Measurements from ENCODE around the gene POLR2H.

POLR2H gene

GRCh38 chr3:184316792-184317191 is 44.7 kb upstream of the POLR2H start:
- CTCF ChIA-PET: interaction anchor here (1.2 to 1.9 kb wide), 2 partner anchors 10 to 16 kb away, joined by 3 to 6 read pairs; no protein-coding TSS in a partner anchor
- POLR2A ChIA-PET: interaction anchor here (0.9 kb wide), 1 partner anchor 140 kb away, joined by 3 read pairs; no protein-coding TSS in a partner anchor
- TF ChIP-seq CTCF (IDR thresholded peaks at IDR 0.05; ENCODE audit: insufficient read depth, low read length, missing control alignments): no peak
- DNase-seq (ENCODE audit: low read depth, low spot score): no peak
- peak overlapping the region; percentile 90 for H3K4me3 ChIP-seq (ENCODE audit: low read depth, low read length)

GRCh38 chr3:184317201-184317600 is 44.3 kb upstream of the POLR2H start:
- POLR2A ChIA-PET: interaction anchor here (0.9 kb wide), 1 partner anchor 141 kb away, joined by 3 read pairs; no protein-coding TSS in a partner anchor
- H3K4me3 ChIP-seq (ENCODE audit: low read depth, low read length): peak overlapping the region; percentile 90
- no peak for DNase-seq (ENCODE audit: low read depth, low spot score)
- no peak for TF ChIP-seq CTCF (IDR thresholded peaks at IDR 0.05; ENCODE audit: insufficient read depth, low read length, missing control alignments)
- CTCF ChIA-PET: interaction anchor here (1.2 to 1.9 kb wide), 2 partner anchors 11 to 17 kb away, joined by 3 to 6 read pairs; no protein-coding TSS in a partner anchor

GRCh38 chr3:184320104-184320445 is 41.4 kb upstream of the POLR2H start:
- POLR2A ChIA-PET: interaction anchor here (0.9 to 1.4 kb wide), 6 partner anchors 9 to 49 kb away, joined by 3 to 5 read pairs (median 3); no protein-coding TSS in a partner anchor
- DNase-seq (ENCODE audit: low read depth, low spot score): peak; percentile 78
- no peak for TF ChIP-seq CTCF (IDR thresholded peaks at IDR 0.05; ENCODE audit: insufficient read depth, low read length, missing control alignments)
- H3K4me3 ChIP-seq (ENCODE audit: low read depth, low read length): peak overlapping the region; percentile 33
- CTCF ChIA-PET: interaction anchor here (0.6 to 1.5 kb wide), 3 partner anchors 11 to 17 kb away, joined by 3 to 5 read pairs (median 4); no protein-coding TSS in a partner anchor

GRCh38 chr3:184321666-184322065 is 39.8 kb upstream of the POLR2H start:
- POLR2A ChIA-PET: interaction anchor here (1.6 kb wide), 1 partner anchor 15 kb away, joined by 5 read pairs; the partner anchor contains the start of gene FAM131A
- no peak for DNase-seq (ENCODE audit: low read depth, low spot score)
- CTCF ChIA-PET: interaction anchor here (0.6 to 0.8 kb wide), 2 partner anchors 9 to 15 kb away, joined by 3 read pairs; partner anchors contain the start of gene FAM131A
- no peak overlapping the region for H3K4me3 ChIP-seq (ENCODE audit: low read depth, low read length)
- TF ChIP-seq CTCF (IDR thresholded peaks at IDR 0.05; ENCODE audit: insufficient read depth, low read length, missing control alignments): no peak

- DNase-seq (ENCODE audit: low read depth, low spot score): no peak
- ChIA-PET CTCF (no interaction called here), POLR2A (no interaction called here)
- TF ChIP-seq CTCF (IDR thresholded peaks at IDR 0.05; ENCODE audit: insufficient read depth, low read length, missing control alignments): no peak
- H3K4me3 ChIP-seq (ENCODE audit: low read depth, low read length): no peak overlapping the region
Measured at GRCh38 chr3:184322731-184323487, 38.6 kb upstream of the POLR2H start.

- DNase-seq (ENCODE audit: low read depth, low spot score): no peak
- ChIA-PET CTCF (no interaction called here), POLR2A (interaction anchor here (1.1 kb wide), 1 partner anchor 12 kb away, joined by 3 read pairs; no protein-coding TSS in a partner anchor)
- no peak overlapping the region for H3K4me3 ChIP-seq (ENCODE audit: low read depth, low read length)
- no peak for TF ChIP-seq CTCF (IDR thresholded peaks at IDR 0.05; ENCODE audit: insufficient read depth, low read length, missing control alignments)
Measured at GRCh38 chr3:184323696-184324095, 37.8 kb upstream of the POLR2H start.
